Measurements from ENCODE around the gene MAF.

DNA sequence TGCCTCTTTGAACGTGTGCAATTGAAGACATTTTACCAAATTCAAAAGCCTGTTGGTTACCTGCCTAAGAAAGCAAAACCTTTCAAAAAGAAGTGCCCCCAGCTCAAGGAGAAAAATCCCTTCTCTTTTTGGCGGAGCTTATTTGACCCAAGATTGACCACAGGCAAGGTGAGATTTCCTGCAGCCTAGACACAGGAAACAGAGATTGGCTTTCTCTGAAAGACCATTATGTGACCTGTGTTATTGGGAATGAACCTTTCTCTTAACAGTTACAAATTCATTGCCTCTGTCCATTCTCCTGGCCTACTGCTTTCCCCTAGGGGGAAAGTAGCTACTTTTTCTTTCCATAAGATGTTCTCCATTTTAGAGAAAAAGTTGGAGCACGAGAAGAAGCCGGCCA, 42.1 kb upstream of the MAF start:
- TF ChIP-seq POLR2A (IDR thresholded peaks at IDR 0.05; ENCODE audit: insufficient read depth in 1 of 2, low read depth in 2 of 2, low read length in 2 of 2) (no peak), TCF7 (IDR thresholded peaks at IDR 0.05; ENCODE audit: low read depth) (no peak), ZFX (CRISPR knock-in tag; IDR thresholded peaks at IDR 0.05; ENCODE audit: low read depth) (no peak), HOXA7 (CRISPR knock-in tag; IDR thresholded peaks at IDR 0.05) (no peak)
- TF ChIP-seq, protein P1, sequence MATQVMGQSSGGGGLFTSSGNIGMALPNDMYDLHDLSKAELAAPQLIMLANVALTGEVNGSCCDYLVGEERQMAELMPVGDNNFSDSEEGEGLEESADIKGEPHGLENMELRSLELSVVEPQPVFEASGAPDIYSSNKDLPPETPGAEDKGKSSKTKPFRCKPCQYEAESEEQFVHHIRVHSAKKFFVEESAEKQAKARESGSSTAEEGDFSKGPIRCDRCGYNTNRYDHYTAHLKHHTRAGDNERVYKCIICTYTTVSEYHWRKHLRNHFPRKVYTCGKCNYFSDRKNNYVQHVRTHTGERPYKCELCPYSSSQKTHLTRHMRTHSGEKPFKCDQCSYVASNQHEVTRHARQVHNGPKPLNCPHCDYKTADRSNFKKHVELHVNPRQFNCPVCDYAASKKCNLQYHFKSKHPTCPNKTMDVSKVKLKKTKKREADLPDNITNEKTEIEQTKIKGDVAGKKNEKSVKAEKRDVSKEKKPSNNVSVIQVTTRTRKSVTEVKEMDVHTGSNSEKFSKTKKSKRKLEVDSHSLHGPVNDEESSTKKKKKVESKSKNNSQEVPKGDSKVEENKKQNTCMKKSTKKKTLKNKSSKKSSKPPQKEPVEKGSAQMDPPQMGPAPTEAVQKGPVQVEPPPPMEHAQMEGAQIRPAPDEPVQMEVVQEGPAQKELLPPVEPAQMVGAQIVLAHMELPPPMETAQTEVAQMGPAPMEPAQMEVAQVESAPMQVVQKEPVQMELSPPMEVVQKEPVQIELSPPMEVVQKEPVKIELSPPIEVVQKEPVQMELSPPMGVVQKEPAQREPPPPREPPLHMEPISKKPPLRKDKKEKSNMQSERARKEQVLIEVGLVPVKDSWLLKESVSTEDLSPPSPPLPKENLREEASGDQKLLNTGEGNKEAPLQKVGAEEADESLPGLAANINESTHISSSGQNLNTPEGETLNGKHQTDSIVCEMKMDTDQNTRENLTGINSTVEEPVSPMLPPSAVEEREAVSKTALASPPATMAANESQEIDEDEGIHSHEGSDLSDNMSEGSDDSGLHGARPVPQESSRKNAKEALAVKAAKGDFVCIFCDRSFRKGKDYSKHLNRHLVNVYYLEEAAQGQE (IDR thresholded peaks at IDR 0.05; ENCODE audit: borderline replicate concordance in 1 of 2, low read depth in 1 of 2, low read length in 2 of 2) = no peak
- TF ChIP-seq, protein P2, sequence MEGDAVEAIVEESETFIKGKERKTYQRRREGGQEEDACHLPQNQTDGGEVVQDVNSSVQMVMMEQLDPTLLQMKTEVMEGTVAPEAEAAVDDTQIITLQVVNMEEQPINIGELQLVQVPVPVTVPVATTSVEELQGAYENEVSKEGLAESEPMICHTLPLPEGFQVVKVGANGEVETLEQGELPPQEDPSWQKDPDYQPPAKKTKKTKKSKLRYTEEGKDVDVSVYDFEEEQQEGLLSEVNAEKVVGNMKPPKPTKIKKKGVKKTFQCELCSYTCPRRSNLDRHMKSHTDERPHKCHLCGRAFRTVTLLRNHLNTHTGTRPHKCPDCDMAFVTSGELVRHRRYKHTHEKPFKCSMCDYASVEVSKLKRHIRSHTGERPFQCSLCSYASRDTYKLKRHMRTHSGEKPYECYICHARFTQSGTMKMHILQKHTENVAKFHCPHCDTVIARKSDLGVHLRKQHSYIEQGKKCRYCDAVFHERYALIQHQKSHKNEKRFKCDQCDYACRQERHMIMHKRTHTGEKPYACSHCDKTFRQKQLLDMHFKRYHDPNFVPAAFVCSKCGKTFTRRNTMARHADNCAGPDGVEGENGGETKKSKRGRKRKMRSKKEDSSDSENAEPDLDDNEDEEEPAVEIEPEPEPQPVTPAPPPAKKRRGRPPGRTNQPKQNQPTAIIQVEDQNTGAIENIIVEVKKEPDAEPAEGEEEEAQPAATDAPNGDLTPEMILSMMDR (CRISPR knock-in tag; IDR thresholded peaks at IDR 0.05) = no peak
